ENCODE results near the gene FUT4.
A peak's percentile ranks its signal among the peaks of the same experiment; 100 is the strongest.
"Not testable (repeated sequence)": the region's sequence is repeated elsewhere in the genome, so short reads cannot be mapped to it uniquely, and the experiment has no call there.

FUT4 gene

GRCh38 chr11:94543695-94544645, at the start of gene FUT4:
Gene FUT4, plus strand, starts transcription at chr11:94543921. Its CDS starts 213 bp downstream, at chr11:94544134.
- peak; percentile 53 to 63 for DNase-seq (ENCODE audit: low read depth in 2 of 2)

GRCh38 chr11:94494126-94494680, 49.5 kb upstream of the FUT4 start:
- DNase-seq (ENCODE audit: low read depth in 2 of 2) = no peak

GRCh38 chr11:94500181-94500580, 43.5 kb upstream of the FUT4 start:
- DNase-seq (ENCODE audit: low read depth in 2 of 2) = no peak

GRCh38 chr11:94501522-94501921, 42.2 kb upstream of the FUT4 start:
- no peak for DNase-seq (ENCODE audit: low read depth in 2 of 2)

GRCh38 chr11:94504689-94505293, 38.9 kb upstream of the FUT4 start:
- DNase-seq (ENCODE audit: low read depth in 2 of 2) = no peak

GRCh38 chr11:94506513-94506912, 37.2 kb upstream of the FUT4 start:
- DNase-seq (ENCODE audit: low read depth in 2 of 2) = not testable (repeated sequence)

GRCh38 chr11:94507485-94507884, 36.2 kb upstream of the FUT4 start:
- DNase-seq (ENCODE audit: low read depth in 2 of 2) = no peak

GRCh38 chr11:94511932-94512781, 31.6 kb upstream of the FUT4 start, which contains the start of gene C11orf97:
Gene C11orf97, plus strand, starts transcription at chr11:94512461. Its CDS starts 68 bp downstream, at chr11:94512529.
- peak in 1 of 2 donors; percentile 38 for DNase-seq (ENCODE audit: low read depth in 2 of 2)

- no peak for DNase-seq (ENCODE audit: low read depth in 2 of 2)
Measured at GRCh38 chr11:94513091-94513490, 30.6 kb upstream of the FUT4 start.

GRCh38 chr11:94515398-94515797, 28.3 kb upstream of the FUT4 start:
- DNase-seq (ENCODE audit: low read depth in 2 of 2) = no peak

- DNase-seq (ENCODE audit: low read depth in 2 of 2) = no peak
Measured at GRCh38 chr11:94516725-94517124, 27.0 kb upstream of the FUT4 start.

- no peak for DNase-seq (ENCODE audit: low read depth in 2 of 2)
Measured at GRCh38 chr11:94518300-94518699, 25.4 kb upstream of the FUT4 start.

- no peak for DNase-seq (ENCODE audit: low read depth in 2 of 2)
Measured at GRCh38 chr11:94519478-94520084, 24.1 kb upstream of the FUT4 start.

- no peak for DNase-seq (ENCODE audit: low read depth in 2 of 2)
Measured at GRCh38 chr11:94521684-94522083, 22.0 kb upstream of the FUT4 start.

GRCh38 chr11:94524341-94524740, 19.4 kb upstream of the FUT4 start:
- no peak for DNase-seq (ENCODE audit: low read depth in 2 of 2)

GRCh38 chr11:94525546-94526324, 18.0 kb upstream of the FUT4 start:
- DNase-seq (ENCODE audit: low read depth in 2 of 2) = no peak

- no peak for DNase-seq (ENCODE audit: low read depth in 2 of 2)
Measured at GRCh38 chr11:94526645-94527438, 16.9 kb upstream of the FUT4 start.

- DNase-seq (ENCODE audit: low read depth in 2 of 2) = no peak
Measured at GRCh38 chr11:94528551-94528950, 15.2 kb upstream of the FUT4 start.

GRCh38 chr11:94532211-94532610, 11.5 kb upstream of the FUT4 start:
- no peak for DNase-seq (ENCODE audit: low read depth in 2 of 2)

- no peak for DNase-seq (ENCODE audit: low read depth in 2 of 2)
Measured at GRCh38 chr11:94533206-94533605, 10.5 kb upstream of the FUT4 start.

Data from activated CD4-positive, alpha-beta T cell treated with anti-CD3 and anti-CD28 coated beads for 24 hours (primary cell).